NT2/D1 (cell line): Measurements from ENCODE around the gene LIMA1.

Experiments
- YY1 ChIP-seq: IDR thresholded peaks from 2 replicates; pipeline ENCODE4 v1.6.1; 2011; ENCODE audit not compliant: insufficient read length, insufficient read depth
- ZNF274 ChIP-seq: IDR thresholded peaks from 2 replicates; pipeline ENCODE4 v1.6.1; 2011; ENCODE audit warnings: mild to moderate bottlenecking, low read depth, low read length

GRCh38 chr12:50302686-50303085, 19.4 kb upstream of the LIMA1 start:
- TF ChIP-seq YY1: no peak
- TF ChIP-seq ZNF274: no peak
